Stimulated activated CD8-positive, alpha-beta memory T cell treated with anti-CD3 and anti-CD28 coated beads, Interleukin-7, amount 100 ng/mL, for 4 hours (primary cell): ENCODE measurements around the gene SYNGR3.

ENCODE experiments used
- DNase-seq, 2 donors: peaks; one replicate each; pipeline ENCODE4 v3.0.0-alpha.2; 2020; ENCODE audit warnings: low read depth in 2 of 2

Gene SYNGR3

GRCh38 chr16:1976951-1977874 lies 12.6 kb upstream of the SYNGR3 start:
- no peak for DNase-seq

DNA sequence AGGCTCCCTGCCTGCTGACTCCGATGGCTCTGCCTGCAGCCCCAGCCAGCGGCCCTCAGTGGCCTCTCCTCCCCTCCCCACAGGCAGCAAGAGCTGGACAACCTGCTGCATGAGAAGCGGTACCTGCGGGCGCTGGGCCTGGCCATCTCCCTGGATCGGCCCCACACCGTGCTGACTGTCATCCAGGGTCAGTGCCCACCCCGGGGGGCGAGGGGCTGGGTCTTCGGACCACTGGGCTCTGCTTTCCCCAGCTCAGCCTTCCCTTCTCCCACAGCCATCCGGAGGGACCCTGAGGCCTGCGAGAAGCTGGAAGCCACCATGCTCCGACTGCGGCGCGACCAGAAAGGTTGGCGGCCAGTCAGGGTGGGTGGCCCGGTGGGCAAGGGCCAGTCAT lies 11.9 kb upstream of the SYNGR3 start:
- DNase-seq = no peak

DNA sequence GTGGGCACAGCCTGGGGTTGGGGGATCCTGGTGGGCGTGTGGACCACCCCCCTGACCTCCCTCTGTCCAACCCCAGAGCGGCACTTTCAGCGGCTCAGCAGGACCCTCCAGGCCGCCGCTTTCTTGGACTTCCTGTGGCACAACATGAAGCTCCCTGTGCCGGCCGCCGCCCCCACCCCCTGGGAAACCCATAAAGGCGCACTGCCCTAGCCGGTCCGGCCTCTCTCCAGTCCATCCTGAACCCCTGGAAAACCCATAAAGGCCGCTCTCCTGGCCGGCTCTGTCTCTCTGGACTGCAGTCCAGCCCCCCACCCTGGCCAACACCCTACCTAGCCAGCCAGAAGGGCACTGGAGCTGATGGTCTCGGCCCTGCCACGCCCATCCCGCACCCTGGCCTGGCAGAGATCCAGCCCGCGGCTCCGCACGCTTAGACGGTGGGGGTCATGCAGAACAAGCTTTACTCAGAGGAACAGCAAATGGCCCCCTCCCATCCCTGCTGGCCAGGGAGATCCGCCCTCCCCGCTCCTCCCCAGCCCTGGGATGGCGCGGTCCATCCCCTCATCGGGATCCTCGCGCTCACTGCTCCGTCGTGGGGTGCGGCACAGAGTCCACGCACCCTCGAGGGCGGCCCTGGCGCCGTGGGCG lies 11.2 kb upstream of the SYNGR3 start:
- DNase-seq = no peak

DNA sequence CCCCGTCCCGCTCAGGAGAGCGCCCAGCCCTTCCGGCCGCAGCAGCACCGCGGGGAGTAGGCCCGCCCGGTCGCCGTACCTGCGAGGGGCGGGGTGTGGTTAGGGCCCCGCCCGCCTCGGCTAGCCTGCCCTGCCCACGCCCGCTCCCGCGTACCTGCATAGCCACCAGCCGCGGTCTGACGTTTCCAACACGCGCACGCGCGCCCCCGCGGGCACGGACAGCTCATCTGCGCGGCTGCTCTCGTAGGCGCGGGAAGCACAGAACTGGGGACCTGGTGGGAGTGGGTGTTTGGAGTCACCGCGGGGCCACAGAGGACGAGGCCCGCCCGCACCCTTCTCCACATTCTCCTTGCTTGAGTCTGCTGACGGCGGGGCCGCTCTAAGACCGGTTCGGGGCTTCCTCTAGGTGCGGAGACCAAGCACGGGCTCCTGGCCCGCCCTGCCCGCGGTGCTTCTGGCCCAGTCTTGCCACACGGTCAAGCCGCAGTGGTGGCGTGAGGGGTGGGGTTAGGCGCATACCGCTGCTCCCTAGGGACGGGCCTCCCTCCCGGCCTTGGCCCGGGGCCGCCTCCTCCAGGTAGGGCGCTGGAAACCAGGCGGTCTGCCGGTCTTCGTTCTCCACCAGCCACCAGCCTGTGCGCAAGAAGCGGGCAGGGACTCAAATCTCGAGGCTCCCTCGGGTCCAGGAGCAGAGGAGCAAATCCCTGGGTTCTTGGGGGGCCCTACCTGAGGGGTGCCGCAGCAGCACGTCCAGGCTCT lies 10.3 kb upstream of the SYNGR3 start:
- DNase-seq = peak in 1 of 2 donors; percentile 49

DNA sequence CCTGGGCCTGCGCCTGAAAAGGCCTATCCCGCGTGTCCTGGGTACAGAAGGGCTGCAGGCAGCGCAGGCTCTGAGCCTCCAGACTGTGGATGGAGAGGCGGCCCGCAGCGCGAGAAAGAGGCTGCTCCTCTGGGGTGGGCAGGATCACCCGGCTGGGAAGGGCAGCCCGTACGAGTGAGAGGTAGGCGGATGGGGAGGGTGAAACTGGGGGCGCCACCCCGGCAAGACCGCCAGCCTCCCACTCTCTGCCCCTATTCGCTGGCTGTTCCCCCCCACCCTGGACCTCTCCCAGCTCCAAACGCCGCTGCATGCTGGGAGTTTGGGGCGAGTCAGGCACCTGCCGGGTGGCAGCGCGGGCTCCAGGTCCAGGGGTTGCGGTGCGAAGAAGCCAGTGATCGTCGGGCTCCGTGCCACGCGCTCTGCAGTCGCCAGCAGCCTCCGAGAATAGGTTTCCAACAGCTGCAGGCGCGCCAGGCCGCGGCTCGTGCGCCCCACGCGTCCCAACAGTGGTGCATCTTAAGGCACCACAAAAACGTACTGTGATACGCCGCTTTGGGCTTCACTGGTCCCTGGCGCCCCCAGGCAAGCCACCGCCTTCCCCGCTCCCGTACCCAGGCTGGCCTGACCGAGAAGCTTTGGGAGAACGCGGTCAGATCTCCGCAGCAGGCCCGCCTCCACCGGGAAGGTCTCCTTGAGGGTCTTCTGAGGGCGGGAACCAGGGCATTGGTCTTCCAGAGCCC lies 9.6 kb upstream of the SYNGR3 start:
- DNase-seq = no peak

- DNase-seq = no peak
These were observed 9.0 kb upstream of the SYNGR3 start for GRCh38 chr16:1980770-1981087.

GRCh38 chr16:1981398-1981836 lies 8.4 kb upstream of the SYNGR3 start, which contains the start of gene NOXO1:
Gene NOXO1, minus strand, starts transcription at chr16:1981469. Its CDS starts 290 bp downstream, at chr16:1981179.
- no peak for DNase-seq

DNA sequence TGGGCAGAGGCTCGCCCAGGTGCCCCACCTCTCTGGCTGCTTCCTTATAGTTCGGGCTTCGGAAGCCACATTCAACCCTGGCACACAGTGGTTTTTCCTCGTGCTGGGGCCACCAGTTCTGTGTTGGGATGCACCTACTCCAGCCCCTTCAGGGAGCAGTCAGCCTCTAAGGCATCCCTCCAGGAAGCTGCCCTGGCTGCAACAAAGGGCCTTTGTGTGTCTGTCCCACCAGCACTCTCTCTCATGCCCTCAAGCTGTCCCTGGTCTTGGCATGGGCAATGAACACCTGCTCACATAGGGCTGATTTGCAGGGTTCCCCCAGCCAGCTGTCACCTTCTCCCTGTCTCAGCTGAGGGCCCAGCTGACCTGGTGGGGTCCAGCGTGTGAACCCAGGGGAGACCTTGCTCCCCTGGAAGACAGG lies 7.7 kb upstream of the SYNGR3 start:
- DNase-seq = no peak

DNA sequence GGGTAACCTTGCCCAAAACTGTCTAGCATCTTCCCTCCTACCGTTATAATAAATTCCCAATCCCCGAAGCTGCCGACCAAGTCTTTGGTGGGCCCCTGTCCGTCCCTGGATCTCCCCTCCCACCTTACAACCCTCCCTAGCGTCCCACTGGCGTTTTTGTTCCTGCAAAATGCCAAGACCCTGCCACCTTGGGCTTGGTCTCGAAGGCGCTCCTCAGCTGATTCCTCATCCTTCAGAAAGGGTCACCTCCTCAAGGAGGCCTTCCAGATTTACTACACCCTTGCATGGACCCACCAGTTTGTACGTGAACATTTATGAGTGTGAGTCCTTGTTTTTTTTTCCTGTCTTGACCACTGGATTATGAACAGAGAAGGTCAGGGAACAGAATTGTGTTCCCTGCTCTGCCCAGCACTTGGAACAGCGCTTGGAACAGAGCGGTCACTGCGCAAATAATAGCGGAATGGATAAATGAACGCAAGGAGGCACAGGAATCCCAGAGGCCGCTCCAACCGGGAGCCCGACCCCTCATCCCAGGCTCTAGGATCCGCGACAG lies 6.7 kb upstream of the SYNGR3 start:
- no peak for DNase-seq

GRCh38 chr16:1983544-1984346 lies 6.0 kb upstream of the SYNGR3 start, which contains the start of gene GFER:
Gene GFER, plus strand, starts transcription at chr16:1984193. Its CDS starts 26 bp downstream, at chr16:1984219.
- peak in 1 of 2 donors; percentile 65 for DNase-seq

GRCh38 chr16:1984347-1985225 lies 5.2 kb upstream of the SYNGR3 start:
- DNase-seq = no peak

GRCh38 chr16:1985466-1986150 lies 4.2 kb upstream of the SYNGR3 start:
- DNase-seq = no peak

DNA sequence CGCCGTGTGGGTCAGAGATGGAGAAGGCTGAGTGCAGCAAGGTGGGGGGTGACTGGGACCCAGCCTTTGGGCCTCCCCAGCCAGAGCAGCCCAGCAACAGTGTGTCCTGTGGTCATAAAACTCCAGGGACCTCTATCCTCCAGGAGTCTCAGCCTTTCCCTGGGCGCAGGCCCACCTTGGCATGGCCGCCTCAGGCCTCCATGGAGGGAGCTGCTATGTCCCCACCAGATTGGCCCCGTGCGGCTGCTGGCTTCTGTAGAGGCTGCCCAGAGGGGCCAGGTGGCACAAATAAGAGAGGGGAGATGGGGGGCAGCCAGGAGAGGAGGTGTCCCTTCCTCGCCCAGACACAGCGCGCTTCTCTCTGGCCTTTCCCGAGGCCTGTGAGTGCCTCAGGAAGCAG lies 2.6 kb upstream of the SYNGR3 start:
- no peak for DNase-seq

- no peak for DNase-seq
These were observed 256 bp downstream of the SYNGR3 start for GRCh38 chr16:1990101-1990350.

DNA sequence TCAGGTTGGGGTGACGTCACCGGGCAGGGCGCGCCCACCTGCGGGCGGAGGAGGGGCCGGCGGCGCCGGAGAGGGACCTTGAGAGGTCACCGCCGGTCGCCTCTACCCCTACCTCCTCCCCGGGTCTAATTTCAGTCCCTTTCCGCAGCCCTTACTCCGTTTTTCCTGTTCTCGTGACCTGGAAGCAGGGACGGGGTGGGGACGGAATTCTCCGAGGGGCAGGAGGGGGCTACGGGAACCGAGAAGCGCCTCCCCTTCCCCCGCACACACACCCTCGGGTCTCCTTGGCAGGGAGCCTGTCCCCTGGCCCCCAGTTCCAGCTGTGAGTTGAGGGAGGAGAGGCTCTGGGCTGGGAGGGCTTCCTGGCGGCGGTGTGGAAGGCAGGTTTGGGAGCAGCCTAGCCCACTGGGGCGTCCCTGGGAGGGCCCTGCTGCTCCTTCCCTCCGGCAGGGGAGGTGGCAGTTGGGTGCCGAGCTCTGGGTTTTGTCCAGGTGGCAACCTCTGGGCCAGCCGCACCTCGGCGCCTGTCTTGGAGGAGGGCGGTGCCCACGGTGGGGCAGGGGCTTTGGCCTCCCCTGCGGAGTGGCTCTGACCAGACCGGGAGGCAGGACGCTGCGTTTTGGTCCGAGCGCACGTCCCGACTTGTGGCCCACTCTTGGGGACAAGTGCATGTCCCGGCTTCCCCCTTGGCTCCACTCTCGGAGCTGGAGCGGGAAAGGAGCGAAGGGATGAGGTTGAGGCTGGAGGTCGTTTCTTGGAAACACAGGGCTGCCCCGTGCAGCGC lies 773 bp downstream of the SYNGR3 start:
- DNase-seq = no peak

GRCh38 chr16:1991135-1991551 lies 1.4 kb downstream of the SYNGR3 start:
- peak in 1 of 2 donors; percentile 47 for DNase-seq

GRCh38 chr16:1991588-1991947 lies 1.8 kb downstream of the SYNGR3 start:
- no peak for DNase-seq

DNA sequence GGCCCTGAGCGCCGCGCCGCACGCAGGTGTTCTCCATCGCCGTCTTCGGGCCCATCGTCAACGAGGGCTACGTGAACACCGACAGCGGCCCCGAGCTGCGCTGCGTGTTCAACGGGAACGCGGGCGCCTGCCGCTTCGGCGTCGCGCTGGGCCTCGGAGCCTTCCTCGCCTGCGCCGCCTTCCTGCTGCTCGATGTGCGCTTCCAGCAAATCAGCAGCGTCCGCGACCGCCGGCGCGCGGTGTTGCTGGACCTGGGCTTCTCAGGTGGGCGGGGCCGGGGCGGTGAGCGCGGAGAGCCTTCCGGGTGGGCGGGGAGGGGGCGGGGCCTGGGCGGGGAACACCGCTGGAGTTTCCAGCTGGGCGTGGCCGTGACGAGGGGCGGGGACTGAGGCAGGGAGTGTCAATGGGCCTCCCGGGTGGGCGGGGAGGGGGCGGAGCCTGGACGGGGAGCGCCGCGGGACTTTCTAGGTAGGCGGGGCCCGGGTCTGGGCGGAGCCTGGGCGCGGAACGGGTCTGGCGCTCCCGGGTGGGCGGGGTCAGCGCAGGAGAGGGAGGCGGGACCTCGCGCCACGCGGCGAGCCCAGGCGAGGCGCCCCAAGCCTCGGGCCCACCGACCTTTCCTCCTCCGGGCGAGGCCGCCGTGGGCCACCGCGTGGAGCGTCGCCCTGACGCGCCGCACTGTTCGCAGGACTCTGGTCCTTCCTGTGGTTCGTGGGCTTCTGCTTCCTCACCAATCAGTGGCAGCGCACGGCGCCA lies 2.4 kb downstream of the SYNGR3 start:
- DNase-seq = peak; percentile 97
